ENCODE results near the gene ZNF580. TPM values are rescaled to one million over a fixed set of nuclear protein-coding genes. Genes with fewer than 3 reads are reported as not detected.

ZNF580 gene
- total and polyA plus RNA-seq, 2 of the 13 experiments (the other 11 are each of a cell fraction or from before 2014, with no cell fraction given): 4.4 to 6.0 TPM

GRCh38 chr19:55653651-55654322, 13.0 kb downstream of the ZNF580 start (continued):
- TF ChIP-seq ZBTB40 (IDR thresholded peaks at IDR 0.05) (no peak), ZBTB40 (CRISPR knock-in tag; IDR thresholded peaks at IDR 0.05) (no peak), KLF9 (CRISPR knock-in tag; IDR thresholded peaks at IDR 0.05; ENCODE audit: low read depth) (no peak), ZNF382 (CRISPR knock-in tag; IDR thresholded peaks at IDR 0.05; ENCODE audit: borderline replicate concordance) (no peak), ZNF263 (CRISPR knock-in tag; IDR thresholded peaks at IDR 0.05) (no peak), HDAC6 (IDR thresholded peaks at IDR 0.05; ENCODE audit: low read depth, low read length) (no peak), ZNF644 (CRISPR knock-in tag; IDR thresholded peaks at IDR 0.05; ENCODE audit: low read depth) (no peak), REPIN1 (CRISPR knock-in tag; IDR thresholded peaks at IDR 0.05; ENCODE audit: borderline replicate concordance, low read depth) (peak; percentile 83; the same call in 1 of the 2 replicates), ZNF510 (CRISPR knock-in tag; IDR thresholded peaks at IDR 0.05; ENCODE audit: low read depth) (no peak), ZNF251 (CRISPR knock-in tag; IDR thresholded peaks at IDR 0.05) (no peak), ATAD3A (CRISPR knock-in tag; IDR thresholded peaks at IDR 0.05) (no peak), ZNF570 (CRISPR knock-in tag; IDR thresholded peaks at IDR 0.05; ENCODE audit: borderline replicate concordance) (no peak), HNRNPLL (IDR thresholded peaks at IDR 0.05; ENCODE audit: low read depth, low read length, poor library complexity, severe bottlenecking) (peak; percentile 84), CBFB (CRISPR knock-in tag; IDR thresholded peaks at IDR 0.05) (peak; percentile 25; the same call in 1 of the 2 replicates), ZNF292 (CRISPR knock-in tag; IDR thresholded peaks at IDR 0.05; ENCODE audit: borderline replicate concordance, low read depth) (no peak), SRY (CRISPR knock-in tag; IDR thresholded peaks at IDR 0.05) (0 out of 2 replicates have a peak, but pooled peaks have one; percentile 15), TRAFD1 (CRISPR knock-in tag; IDR thresholded peaks at IDR 0.05; ENCODE audit: borderline replicate concordance) (no peak; the same call in 1 of the 2 replicates), ZNF543 (CRISPR knock-in tag; IDR thresholded peaks at IDR 0.05) (no peak), CENPX (CRISPR knock-in tag; IDR thresholded peaks at IDR 0.05) (no peak)
